HG02840 (cell line): ENCODE results near the gene SLFN11.
"Not testable (repeated sequence)": the region's sequence is repeated elsewhere in the genome, so short reads cannot be mapped to it uniquely, and the experiment has no call there.

Experiments
- ATAC-seq: cut with Tn5 transposase; IDR thresholded peaks from one replicate; pipeline ENCODE4 v1.9.1; 2021; ENCODE audit warnings: mild to moderate bottlenecking, moderate library complexity, moderate number of reproducible peaks; ENCODE audit not compliant: unreplicated experiment, low FRiP score

SLFN11 gene

GRCh38 chr17:35368081-35368830, 5.2 kb downstream of the SLFN11 start:
- ATAC-seq: peak; percentile 90

GRCh38 chr17:35361027-35361426, 12.4 kb downstream of the SLFN11 start:
- no peak for ATAC-seq

DNA sequence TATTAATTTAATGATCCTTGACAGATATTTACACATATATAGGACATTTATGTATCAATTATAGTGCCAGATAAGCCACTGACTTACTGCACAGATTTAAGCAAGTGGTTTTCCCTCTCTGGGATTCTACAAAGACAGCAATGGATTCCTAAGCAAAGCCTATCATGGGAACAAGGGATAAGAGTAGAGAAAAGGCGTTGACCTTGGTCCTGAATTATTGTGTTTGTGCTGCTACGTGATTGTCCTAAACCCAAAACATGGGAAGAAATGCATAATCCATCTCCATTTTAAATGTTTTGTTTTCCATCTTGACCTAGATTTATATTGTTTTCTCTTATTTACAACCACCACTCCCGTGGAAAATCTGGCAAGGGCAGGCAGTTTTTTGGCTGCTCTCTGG, 14.0 kb downstream of the SLFN11 start:
- no peak for ATAC-seq

GRCh38 chr17:35352284-35352683, 21.1 kb downstream of the SLFN11 start:
- no peak for ATAC-seq

DNA sequence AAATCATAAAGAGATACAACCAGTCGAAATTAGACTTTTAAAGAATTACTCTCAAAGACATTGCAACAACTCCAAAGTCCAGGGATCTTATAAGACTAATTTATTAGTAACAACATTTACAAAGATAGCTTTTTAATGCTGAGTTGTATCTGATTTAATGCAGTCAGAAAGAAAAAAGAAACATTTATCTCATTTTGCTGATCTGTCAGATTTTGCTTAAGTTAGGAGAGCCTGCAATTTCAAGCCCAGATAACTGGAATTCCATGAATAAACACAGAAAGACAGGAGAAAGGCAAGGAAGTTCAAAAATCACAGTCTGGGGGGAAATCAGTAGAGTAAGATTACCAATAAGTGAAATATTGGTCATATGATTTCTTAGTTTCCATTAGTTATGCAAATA, 22.9 kb downstream of the SLFN11 start:
- no peak for ATAC-seq

- ATAC-seq: no peak
Observed at GRCh38 chr17:35345926-35346771, 27.3 kb downstream of the SLFN11 start.

- ATAC-seq: no peak
Observed at GRCh38 chr17:35345445-35345925, 27.9 kb downstream of the SLFN11 start.

DNA sequence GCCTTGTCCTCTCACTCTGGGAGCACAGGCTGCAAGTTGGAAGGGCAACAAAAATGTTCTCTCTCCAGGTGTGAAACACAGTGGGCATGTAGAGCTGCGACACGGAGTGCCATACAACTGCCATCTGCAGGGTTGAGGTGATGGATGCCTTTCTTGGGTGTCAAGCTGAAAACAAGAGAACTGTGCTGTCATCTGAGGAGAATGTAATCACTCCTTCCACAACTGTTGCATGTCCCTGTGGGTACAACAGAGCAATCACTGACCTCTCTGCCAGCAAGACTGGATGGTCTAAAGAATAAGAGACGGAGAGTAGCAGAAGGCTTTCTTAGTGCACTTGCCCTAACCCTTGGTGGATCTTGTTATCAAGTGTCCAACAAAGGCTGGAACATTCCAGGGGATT, 29.2 kb downstream of the SLFN11 start:
- ATAC-seq: no peak

DNA sequence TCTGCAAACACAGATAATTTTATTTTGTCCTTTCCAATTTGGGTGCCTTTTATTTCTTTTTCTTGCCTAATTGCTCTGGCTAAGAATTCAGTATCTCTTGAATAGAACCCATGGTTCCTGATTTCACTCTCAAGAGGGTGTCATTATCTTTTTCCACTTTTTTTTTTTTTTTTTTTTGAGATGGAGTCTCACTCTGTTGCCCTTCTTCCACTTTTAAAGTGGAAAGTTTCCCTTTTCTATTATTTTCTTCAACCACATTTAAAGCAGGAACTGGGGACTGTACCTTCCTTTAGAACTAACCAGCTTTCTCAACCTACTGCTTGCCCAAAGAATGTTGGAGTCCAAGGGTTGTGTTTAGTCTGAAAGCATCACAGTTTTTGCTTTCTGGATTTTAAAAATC, 31.1 kb downstream of the SLFN11 start:
- ATAC-seq: no peak

GRCh38 chr17:35341411-35341992, 31.9 kb downstream of the SLFN11 start:
- ATAC-seq: no peak

DNA sequence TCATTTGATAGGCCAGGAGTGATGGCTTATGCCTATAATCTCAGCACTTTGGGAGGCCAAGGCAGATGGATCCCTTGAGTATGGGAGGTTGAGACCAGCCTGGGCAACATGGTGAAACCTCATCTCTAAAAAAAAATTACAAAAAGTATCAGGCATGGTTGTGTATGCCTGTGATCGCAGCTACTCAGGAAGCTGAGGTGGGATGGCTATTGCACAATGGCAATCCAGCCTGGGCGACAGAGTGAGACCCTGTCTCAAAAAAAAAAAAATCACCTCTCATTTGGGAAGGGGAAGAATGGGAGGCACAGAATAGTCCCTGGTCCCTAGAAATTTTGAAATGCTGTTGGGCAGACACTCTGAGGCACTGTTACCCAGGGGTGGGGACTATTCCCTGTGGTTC, 35.2 kb downstream of the SLFN11 start:
- ATAC-seq: no peak

DNA sequence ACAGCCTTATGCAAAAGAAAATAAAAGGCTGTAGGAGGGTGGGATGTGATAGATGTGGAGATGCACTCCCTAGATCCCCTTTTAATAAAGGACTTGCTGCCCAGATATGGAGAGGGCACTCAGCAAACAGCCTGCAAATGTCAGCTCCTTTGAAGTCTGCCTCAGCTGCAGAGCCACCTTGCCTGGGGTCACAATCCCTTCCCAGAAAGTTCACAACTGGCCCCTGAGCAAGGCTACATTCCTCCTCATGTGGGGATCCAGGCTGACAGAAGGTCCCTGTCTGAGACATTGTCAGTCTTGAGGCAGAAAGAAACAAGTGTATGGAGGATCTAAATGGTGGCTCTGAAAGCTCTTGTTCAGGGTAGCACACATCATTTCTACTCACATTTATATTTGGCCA, 36.1 kb downstream of the SLFN11 start:
- ATAC-seq: no peak

- not testable (repeated sequence) for ATAC-seq
Observed at GRCh38 chr17:35333578-35333977, 39.8 kb downstream of the SLFN11 start.

DNA sequence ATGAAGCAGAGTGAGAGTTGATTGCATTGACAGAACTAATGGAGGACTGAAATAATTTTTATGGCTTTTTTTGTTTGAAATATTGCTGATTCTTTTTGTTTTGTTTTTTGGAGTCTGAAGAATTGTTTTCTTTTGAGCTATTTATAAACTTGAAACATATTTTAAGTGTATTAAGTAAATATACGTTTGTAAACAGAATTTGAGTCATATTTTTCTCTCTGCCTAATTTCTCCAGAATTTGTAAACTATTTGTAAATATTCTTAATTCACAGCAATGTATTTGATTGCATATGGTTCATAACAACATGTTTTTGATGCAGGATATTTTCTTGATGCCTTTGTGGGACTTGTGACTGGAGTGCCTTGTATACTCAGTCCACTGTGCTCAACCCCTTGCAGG, 50.7 kb downstream of the SLFN11 start:
- no peak for ATAC-seq

DNA sequence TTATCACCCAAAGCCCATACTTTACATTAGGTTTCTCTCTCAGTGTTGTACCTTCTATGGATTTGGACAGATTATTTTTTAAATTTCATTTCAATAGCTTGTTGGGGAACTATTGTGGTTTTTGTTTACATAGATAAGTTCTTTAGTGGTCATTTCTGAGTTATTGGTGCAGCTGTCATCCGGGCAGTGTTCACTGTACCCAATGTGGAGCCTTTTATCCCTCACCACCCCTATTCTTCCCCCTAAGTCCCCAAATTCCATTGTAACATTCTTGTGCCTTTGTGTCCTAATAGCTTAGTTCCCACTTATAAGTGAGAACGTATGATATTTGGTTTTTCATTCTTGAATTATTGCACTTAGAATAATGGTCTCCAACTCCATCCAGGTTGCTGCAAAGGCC, 57.5 kb downstream of the SLFN11 start:
- ATAC-seq: no peak

GRCh38 chr17:35315283-35315682, 58.1 kb downstream of the SLFN11 start:
- ATAC-seq: no peak

GRCh38 chr17:35314415-35315216, 58.8 kb downstream of the SLFN11 start:
- ATAC-seq: no peak

DNA sequence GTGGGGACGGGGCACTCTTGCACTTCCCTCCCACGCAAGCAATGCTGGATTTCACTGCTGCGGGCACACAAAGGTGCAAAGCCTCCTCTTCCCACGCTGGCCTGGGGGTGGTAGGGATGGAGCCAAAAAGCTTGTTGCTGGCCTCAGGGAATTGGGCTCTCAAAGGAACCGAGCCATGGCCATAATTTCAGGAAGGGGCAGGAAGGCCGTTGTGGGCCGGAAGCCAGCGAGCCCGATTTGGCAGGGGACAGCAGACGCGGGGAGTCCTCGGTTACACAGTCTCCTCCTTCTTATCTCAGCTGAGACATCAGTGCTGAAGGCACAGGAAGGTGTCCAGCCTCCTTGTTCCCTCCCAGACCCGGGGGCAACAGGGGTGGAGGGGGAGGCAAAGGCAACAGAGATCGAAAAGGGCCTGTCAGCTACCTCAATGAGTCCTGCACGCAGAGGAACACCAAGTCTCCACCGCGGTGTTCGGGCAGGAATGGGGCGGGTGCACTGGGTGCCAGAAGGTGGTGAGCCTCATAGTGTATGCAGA, 59.5 kb downstream of the SLFN11 start:
- ATAC-seq: no peak

DNA sequence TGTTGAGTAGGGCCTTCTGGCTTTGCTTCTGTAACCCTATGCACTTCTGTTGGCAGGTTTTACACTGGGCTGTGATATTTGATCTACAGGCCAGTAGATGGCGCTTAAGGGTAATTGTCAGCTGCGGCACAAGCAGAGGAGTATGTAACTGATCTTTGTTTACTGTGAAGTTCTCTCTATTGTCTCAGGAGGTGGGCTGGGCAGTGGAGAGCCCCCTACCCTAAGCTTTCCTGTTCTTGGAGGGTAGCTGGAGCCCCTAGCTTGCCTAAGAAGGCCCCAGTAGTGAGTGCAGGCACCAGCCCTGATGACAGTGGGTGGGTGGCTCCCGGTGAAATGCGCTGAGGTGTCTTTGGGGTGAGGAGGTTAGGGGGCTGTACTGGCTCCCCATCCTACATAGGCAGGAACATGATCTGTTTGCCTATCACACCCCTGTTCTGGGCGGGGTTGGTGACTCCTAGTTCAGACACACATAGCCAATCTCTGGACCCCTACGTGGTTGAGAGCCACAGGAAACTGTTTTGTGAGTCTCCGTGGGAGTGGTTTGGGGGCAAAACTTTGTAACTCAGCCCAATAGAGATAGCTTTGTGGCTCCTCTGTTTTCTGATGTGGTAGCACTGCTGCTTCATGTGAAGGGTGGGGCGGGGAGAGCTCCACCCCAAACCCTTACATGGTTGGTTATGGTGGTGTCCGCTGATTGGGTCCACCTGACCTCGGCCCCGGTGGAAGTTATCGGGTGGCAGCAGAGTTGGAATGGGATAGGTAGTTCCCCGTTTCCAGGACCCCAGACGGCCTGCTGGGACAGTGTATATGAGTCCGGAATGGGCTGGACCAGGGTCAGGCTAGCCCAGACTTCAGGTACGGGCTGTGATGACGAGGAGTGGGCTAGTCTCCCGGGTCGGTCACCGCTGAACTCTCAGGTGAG, 60.4 kb downstream of the SLFN11 start:
- peak; percentile 63 for ATAC-seq
